Endothelial cell (in vitro differentiated cells): Measurements from ENCODE around the gene SH3RF3. TPM values are rescaled to one million over a fixed set of nuclear protein-coding genes. Genes with fewer than 3 reads are reported as not detected.
A peak's percentile ranks its signal among the peaks of the same experiment; 100 is the strongest.

Experiments
- DNase-seq: peaks from one replicate; pipeline ENCODE4 v3.0.0; 2021; ENCODE audit warnings: low spot score
- H3K27ac Mint-ChIP-seq: one replicate; pipeline ENCODE4 v1.8.0; 2021; ENCODE audit warnings: mixed read lengths, inconsistent platforms; ENCODE audit not compliant: unreplicated experiment
- H3K27me3 Mint-ChIP-seq: one replicate; pipeline ENCODE4 v1.8.0; 2021; ENCODE audit warnings: mild to moderate bottlenecking, moderate library complexity, mixed read lengths, inconsistent platforms; ENCODE audit not compliant: unreplicated experiment
- H3K36me3 Mint-ChIP-seq: one replicate; pipeline ENCODE4 v1.8.0; 2021; ENCODE audit warnings: mild to moderate bottlenecking, low read depth, mixed read lengths, inconsistent platforms; ENCODE audit not compliant: unreplicated experiment
- H3K4me1 Mint-ChIP-seq: one replicate; pipeline ENCODE4 v1.8.0; 2021; ENCODE audit warnings: mild to moderate bottlenecking, mixed read lengths, inconsistent platforms; ENCODE audit not compliant: unreplicated experiment
- H3K4me3 Mint-ChIP-seq: one replicate; pipeline ENCODE4 v1.8.0; 2021; ENCODE audit warnings: mild to moderate bottlenecking, mixed read lengths, inconsistent platforms; ENCODE audit not compliant: unreplicated experiment
- H3K9me3 Mint-ChIP-seq: one replicate; pipeline ENCODE4 v1.8.0; 2021; ENCODE audit warnings: mixed read lengths, inconsistent platforms; ENCODE audit not compliant: unreplicated experiment
- total RNA-seq: library from RNA; stranded (reverse); fragmentation: NEBNext Ultra II Directional; extraction: Animal tissue kit (Norgen Biotek cat#: 25700); gene quantifications from one replicate; pipeline ENCODE4 v1.2.1, GENCODE V29; 2021; ENCODE audit not compliant: unreplicated experiment
- TF ChIP-seq, protein P1 (sequence below): fragments of 200-600 bp; sonication (generic); IDR thresholded peaks from one replicate; pipeline ENCODE4 v1.5.0; 2021; ENCODE audit warnings: antibody characterized with exemption; ENCODE audit not compliant: unreplicated experiment

SH3RF3 gene
- total RNA-seq, 1 donor from 2014 or later = 12.8 TPM

DNA sequence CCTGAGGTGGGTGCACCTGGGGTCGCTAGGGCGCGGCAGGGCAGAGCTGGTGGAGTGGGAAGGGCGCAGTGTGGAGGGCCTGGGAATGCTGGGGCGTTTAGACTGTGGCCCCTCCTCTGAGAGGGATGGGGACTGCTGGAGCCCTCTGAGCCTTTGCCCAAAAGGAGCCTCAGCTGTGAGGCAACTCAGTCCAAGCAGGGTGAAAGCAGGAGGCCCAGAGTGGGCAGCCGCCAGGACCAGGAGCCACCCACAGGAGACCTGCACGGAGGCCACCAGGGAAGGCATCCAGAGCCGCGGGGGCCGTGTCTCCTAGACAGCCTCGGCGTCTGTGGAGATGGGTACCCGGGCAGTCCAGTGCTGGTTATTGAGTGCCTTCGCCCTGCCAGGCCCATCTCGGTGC, 369.9 kb downstream of the SH3RF3 start:
- H3K9me3 Mint-ChIP-seq = no peaks in the 10 kb centered on the region
- no peak overlapping the region for H3K27ac Mint-ChIP-seq
- TF ChIP-seq, protein P1, sequence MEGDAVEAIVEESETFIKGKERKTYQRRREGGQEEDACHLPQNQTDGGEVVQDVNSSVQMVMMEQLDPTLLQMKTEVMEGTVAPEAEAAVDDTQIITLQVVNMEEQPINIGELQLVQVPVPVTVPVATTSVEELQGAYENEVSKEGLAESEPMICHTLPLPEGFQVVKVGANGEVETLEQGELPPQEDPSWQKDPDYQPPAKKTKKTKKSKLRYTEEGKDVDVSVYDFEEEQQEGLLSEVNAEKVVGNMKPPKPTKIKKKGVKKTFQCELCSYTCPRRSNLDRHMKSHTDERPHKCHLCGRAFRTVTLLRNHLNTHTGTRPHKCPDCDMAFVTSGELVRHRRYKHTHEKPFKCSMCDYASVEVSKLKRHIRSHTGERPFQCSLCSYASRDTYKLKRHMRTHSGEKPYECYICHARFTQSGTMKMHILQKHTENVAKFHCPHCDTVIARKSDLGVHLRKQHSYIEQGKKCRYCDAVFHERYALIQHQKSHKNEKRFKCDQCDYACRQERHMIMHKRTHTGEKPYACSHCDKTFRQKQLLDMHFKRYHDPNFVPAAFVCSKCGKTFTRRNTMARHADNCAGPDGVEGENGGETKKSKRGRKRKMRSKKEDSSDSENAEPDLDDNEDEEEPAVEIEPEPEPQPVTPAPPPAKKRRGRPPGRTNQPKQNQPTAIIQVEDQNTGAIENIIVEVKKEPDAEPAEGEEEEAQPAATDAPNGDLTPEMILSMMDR = no peak
- H3K4me3 Mint-ChIP-seq = no peak overlapping the region
- DNase-seq = no peak
- peaks cover 15% of the 10 kb centered on the region for H3K4me1 Mint-ChIP-seq
- peaks cover 3% of the 10 kb centered on the region for H3K27me3 Mint-ChIP-seq
- peaks cover 11% of the 10 kb centered on the region for H3K36me3 Mint-ChIP-seq

DNA sequence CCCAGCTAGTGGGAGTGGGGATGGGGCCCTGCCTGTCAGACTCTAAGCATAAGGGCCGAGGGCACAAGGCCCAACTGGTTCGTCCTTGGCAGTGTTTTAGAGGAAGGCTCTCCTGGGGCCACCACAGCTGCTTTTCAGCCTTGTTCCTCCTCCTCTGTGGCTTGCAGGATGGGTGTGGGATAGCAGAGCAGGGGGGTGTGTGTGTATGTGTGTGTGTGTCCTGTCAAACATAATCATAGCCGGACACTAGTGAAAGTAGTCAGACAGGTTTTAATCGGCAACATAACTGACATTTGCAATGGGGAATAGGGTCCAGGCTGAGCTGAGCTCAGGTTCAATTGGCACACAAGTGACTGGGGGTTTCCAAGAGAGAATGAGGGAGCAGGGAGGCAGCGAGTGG, 370.6 kb downstream of the SH3RF3 start:
- Mint-ChIP-seq H3K27me3 (peaks cover 3% of the 10 kb centered on the region), H3K4me3 (peak overlapping the region; percentile 60), H3K4me1 (peaks cover 15% of the 10 kb centered on the region), H3K27ac (peak overlapping the region; percentile 76), H3K36me3 (peaks cover 13% of the 10 kb centered on the region), H3K9me3 (no peaks in the 10 kb centered on the region)
- TF ChIP-seq, protein P1 = no peak
- no peak for DNase-seq

DNA sequence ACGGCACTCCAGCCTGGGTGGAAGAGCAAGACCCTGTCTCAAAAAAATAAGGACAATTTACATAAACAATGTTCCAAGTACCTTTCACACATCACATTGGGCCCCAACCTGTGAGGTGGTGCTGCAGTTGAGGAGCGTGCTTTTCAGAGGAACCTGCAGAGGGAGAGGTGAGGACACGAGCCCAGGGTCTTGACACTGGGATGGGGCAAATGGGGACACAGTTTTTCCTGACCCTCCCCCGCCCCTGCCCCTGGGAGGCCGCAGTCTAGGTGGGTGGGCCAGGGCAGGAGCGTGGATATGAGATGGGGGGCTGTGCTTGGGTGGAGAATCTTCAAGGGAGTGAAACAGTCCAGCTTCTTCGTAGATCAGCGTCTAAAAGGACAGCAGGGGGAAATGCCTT, 371.9 kb downstream of the SH3RF3 start:
- Mint-ChIP-seq H3K4me3 (no peak overlapping the region), H3K4me1 (peaks cover 15% of the 10 kb centered on the region), H3K9me3 (no peaks in the 10 kb centered on the region), H3K27me3 (peaks cover 5% of the 10 kb centered on the region), H3K36me3 (peaks cover 13% of the 10 kb centered on the region), H3K27ac (no peak overlapping the region)
- no peak for DNase-seq
- TF ChIP-seq, protein P1 = no peak

DNA sequence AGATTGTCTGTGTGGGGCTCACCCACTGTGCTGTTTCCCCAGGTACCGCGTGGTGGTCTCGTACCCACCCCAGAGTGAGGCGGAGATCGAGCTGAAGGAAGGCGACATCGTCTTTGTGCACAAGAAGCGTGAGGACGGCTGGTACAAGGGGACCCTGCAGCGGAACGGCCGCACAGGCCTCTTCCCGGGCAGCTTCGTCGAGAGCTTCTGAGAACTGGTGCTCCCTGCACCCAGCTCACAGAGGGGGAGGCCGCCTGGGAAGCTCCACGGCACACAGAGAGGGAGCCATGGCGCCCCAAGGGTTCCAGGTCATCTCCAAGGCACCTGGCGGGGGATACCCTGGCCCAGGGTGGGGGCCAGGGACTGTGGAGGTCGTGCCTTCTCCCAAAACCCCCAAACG, 372.5 kb downstream of the SH3RF3 start:
- Mint-ChIP-seq H3K9me3 (no peaks in the 10 kb centered on the region), H3K4me3 (no peak overlapping the region), H3K4me1 (peaks cover 15% of the 10 kb centered on the region), H3K27me3 (peaks cover 5% of the 10 kb centered on the region), H3K36me3 (peaks cover 10% of the 10 kb centered on the region), H3K27ac (no peak overlapping the region)
- no peak for DNase-seq
- TF ChIP-seq, protein P1 = no peak

DNA sequence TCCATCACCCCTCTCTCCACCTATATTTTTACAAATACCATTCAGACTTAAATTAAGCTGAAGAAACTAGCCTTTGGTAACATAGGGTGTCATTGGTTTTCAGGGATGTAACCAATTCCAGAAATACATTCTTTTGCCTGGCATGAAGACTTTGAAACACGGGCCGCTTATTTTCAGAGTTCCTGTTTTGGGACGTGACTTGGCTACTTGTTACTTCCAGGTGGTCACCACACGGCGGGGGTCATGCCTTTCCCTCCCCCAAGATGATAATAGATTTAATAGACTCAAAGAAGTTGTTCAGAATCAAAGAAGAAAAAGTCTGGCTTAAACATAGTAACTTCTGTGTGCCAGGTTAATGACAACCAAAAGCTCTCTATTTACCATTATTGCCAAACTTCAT, 374.2 kb downstream of the SH3RF3 start:
- Mint-ChIP-seq H3K27ac (no peak overlapping the region), H3K4me1 (peaks cover 4% of the 10 kb centered on the region), H3K27me3 (peaks cover 5% of the 10 kb centered on the region), H3K36me3 (peaks cover 10% of the 10 kb centered on the region), H3K4me3 (no peak overlapping the region), H3K9me3 (no peaks in the 10 kb centered on the region)
- TF ChIP-seq, protein P1 = no peak
- DNase-seq = no peak
